Measurements from ENCODE around the gene PPP1R16B.

Gene PPP1R16B

DNA sequence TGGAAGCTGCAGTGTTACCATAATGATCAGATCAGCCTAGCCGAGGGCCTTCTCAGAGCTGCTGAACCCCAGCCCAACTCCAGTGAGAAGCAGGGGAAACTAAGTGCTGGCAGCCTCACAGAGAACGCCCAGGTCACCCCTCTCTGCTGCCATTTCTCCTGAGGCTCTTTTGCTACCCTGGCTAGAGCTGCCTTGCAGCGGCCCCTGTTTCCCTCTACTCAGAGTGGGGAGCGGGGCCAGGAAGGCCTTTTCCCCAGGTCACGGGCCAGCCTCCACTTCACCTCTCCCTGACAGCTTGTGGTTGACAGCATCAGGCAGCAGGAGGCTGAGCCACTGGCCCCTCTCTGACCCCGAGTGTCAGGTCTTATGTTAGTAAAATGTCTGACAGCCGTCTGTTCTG lies 34.5 kb upstream of the PPP1R16B start:
- Histone ChIP-seq H3K27ac (ENCODE audit: low read length) (no peak overlapping the region), H3K9ac (ENCODE audit: low read length in 2 of 2) (no peak overlapping the region), H3K4me1 (ENCODE audit: control insufficient read depth, insufficient read depth, low read length) (peaks cover 2% of the 10 kb centered on the region), H3K27me3 (ENCODE audit: control insufficient read depth in 1 of 2, insufficient read depth in 2 of 2, low read length in 2 of 2) (no peaks in the 10 kb centered on the region), H3K9me3 (ENCODE audit: control insufficient read depth in 2 of 2, low read length in 2 of 2) (no peaks in the 10 kb centered on the region), H3K36me3 (ENCODE audit: control insufficient read depth in 2 of 2, insufficient read depth in 2 of 2, low read length in 2 of 2) (peaks cover 38 to 68% of the 10 kb centered on the region in 2 donors), H3K4me3 (ENCODE audit: low read length in 2 of 2) (no peak overlapping the region)

DNA sequence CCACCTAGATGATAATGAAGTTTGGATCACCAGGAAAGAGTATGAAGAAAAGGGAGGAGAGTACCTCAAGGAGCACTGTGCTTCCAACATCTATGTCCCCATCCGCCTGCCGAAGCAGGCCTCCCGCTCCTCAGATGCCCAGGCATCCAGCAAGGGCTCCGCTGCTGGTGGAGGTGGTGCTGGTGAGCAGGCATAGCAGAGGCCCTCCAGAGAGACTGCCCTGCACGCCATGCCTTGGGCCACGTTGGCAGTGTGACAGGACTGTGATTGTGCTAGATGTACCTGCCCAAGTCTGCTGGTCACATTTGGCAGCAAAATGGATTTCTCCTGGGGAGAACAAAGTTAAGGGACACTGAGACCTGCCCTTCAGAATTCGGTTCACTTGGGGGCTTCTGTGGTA lies 33.9 kb upstream of the PPP1R16B start:
- no peaks in the 10 kb centered on the region for H3K4me1 ChIP-seq (ENCODE audit: control insufficient read depth, insufficient read depth, low read length)
- H3K4me3 ChIP-seq (ENCODE audit: low read length in 2 of 2), result no peak overlapping the region
- peaks cover 35 to 64% of the 10 kb centered on the region in 2 donors for H3K36me3 ChIP-seq (ENCODE audit: control insufficient read depth in 2 of 2, insufficient read depth in 2 of 2, low read length in 2 of 2)
- no peak overlapping the region for H3K9ac ChIP-seq (ENCODE audit: low read length in 2 of 2)
- peaks cover 0 to 4% of the 10 kb centered on the region in 2 donors for H3K9me3 ChIP-seq (ENCODE audit: control insufficient read depth in 2 of 2, low read length in 2 of 2)
- H3K27me3 ChIP-seq (ENCODE audit: control insufficient read depth in 1 of 2, insufficient read depth in 2 of 2, low read length in 2 of 2), result no peaks in the 10 kb centered on the region
- no peak overlapping the region for H3K27ac ChIP-seq (ENCODE audit: low read length)

- Histone ChIP-seq H3K4me1 (ENCODE audit: control insufficient read depth, insufficient read depth, low read length) (no peaks in the 10 kb centered on the region), H3K27me3 (ENCODE audit: control insufficient read depth in 1 of 2, insufficient read depth in 2 of 2, low read length in 2 of 2) (no peaks in the 10 kb centered on the region)
These were observed 31.3 kb upstream of the PPP1R16B start for GRCh38 chr20:38774167-38774566.

GRCh38 chr20:38776363-38776762 lies 29.1 kb upstream of the PPP1R16B start:
- Histone ChIP-seq H3K36me3 (ENCODE audit: control insufficient read depth in 2 of 2, insufficient read depth in 2 of 2, low read length in 2 of 2) (peaks cover 21 to 30% of the 10 kb centered on the region in 2 donors), H3K4me3 (ENCODE audit: low read length in 2 of 2) (no peak overlapping the region), H3K9me3 (ENCODE audit: control insufficient read depth in 2 of 2, low read length in 2 of 2) (peaks cover 0 to 4% of the 10 kb centered on the region in 2 donors), H3K9ac (ENCODE audit: low read length in 2 of 2) (no peak overlapping the region), H3K4me1 (ENCODE audit: control insufficient read depth, insufficient read depth, low read length) (no peaks in the 10 kb centered on the region), H3K27ac (ENCODE audit: low read length) (no peak overlapping the region), H3K27me3 (ENCODE audit: control insufficient read depth in 1 of 2, insufficient read depth in 2 of 2, low read length in 2 of 2) (no peaks in the 10 kb centered on the region)

More at GRCh38 chr20:38774167-38774566, 31.3 kb upstream of the PPP1R16B start:
- Histone ChIP-seq H3K9me3 (ENCODE audit: control insufficient read depth in 2 of 2, low read length in 2 of 2) (peaks cover 0 to 4% of the 10 kb centered on the region in 2 donors), H3K9ac (ENCODE audit: low read length in 2 of 2) (no peak overlapping the region), H3K27ac (ENCODE audit: low read length) (no peak overlapping the region), H3K36me3 (ENCODE audit: control insufficient read depth in 2 of 2, insufficient read depth in 2 of 2, low read length in 2 of 2) (peaks cover 27 to 44% of the 10 kb centered on the region in 2 donors), H3K4me3 (ENCODE audit: low read length in 2 of 2) (no peak overlapping the region)

DNA sequence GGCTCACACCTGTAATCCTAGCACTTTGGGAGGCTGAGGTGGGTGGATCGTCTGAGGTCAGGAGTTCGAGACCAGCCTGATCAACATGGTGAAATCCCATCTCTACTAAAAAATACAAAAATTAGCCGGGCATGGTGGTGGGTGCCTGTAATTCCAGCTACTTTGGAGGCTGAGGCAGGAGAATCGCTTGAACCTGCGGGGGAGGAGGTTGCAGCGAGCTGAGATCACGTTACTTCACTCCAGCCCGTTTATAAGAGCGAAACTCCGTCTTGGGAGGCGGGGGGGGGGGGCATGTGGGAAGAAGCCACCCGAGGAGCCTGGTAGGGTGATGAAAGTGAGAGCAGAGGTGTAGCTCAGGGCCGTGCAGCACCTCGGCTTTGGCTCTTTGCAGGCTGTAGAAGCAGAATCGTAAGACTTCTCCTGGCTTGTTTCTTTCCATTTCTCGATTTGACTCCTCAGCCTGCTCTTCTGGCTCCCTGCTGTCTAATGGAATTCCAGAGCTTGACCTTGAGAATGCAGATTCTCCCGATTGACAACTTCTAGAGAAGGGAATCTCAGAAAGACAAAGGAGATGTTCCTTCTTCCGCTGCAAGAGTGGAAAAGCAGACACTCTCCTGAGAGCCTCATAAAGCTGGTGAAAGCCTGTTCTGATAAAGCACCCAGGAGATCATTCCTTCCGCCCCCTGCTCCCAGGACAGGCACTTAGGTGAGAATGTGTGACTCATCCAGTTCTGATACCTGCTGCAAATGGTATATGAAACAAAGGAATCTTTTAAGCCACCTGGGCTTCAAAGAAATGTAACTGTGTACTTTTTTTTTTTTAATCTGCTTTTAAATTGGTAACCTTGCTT lies 26.0 kb upstream of the PPP1R16B start:
- Histone ChIP-seq H3K27ac (ENCODE audit: low read length) (no peak overlapping the region), H3K9me3 (ENCODE audit: control insufficient read depth in 2 of 2, low read length in 2 of 2) (peaks cover 0 to 4% of the 10 kb centered on the region in 2 donors), H3K4me1 (ENCODE audit: control insufficient read depth, insufficient read depth, low read length) (no peaks in the 10 kb centered on the region), H3K9ac (ENCODE audit: low read length in 2 of 2) (no peak overlapping the region), H3K27me3 (ENCODE audit: control insufficient read depth in 1 of 2, insufficient read depth in 2 of 2, low read length in 2 of 2) (no peaks in the 10 kb centered on the region), H3K4me3 (ENCODE audit: low read length in 2 of 2) (no peak overlapping the region), H3K36me3 (ENCODE audit: control insufficient read depth in 2 of 2, insufficient read depth in 2 of 2, low read length in 2 of 2) (peaks cover 0 to 3% of the 10 kb centered on the region in 2 donors)

GRCh38 chr20:38782275-38782674 lies 23.2 kb upstream of the PPP1R16B start:
- Histone ChIP-seq H3K4me1 (ENCODE audit: control insufficient read depth, insufficient read depth, low read length) (no peaks in the 10 kb centered on the region), H3K36me3 (ENCODE audit: control insufficient read depth in 2 of 2, insufficient read depth in 2 of 2, low read length in 2 of 2) (no peaks in the 10 kb centered on the region), H3K9me3 (ENCODE audit: control insufficient read depth in 2 of 2, low read length in 2 of 2) (no peaks in the 10 kb centered on the region), H3K4me3 (ENCODE audit: low read length in 2 of 2) (no peak overlapping the region), H3K27me3 (ENCODE audit: control insufficient read depth in 1 of 2, insufficient read depth in 2 of 2, low read length in 2 of 2) (no peaks in the 10 kb centered on the region), H3K9ac (ENCODE audit: low read length in 2 of 2) (no peak overlapping the region), H3K27ac (ENCODE audit: low read length) (no peak overlapping the region)

- Histone ChIP-seq H3K9me3 (ENCODE audit: control insufficient read depth in 2 of 2, low read length in 2 of 2) (peaks cover 0 to 5% of the 10 kb centered on the region in 2 donors), H3K27me3 (ENCODE audit: control insufficient read depth in 1 of 2, insufficient read depth in 2 of 2, low read length in 2 of 2) (peaks cover 0 to 3% of the 10 kb centered on the region in 2 donors), H3K27ac (ENCODE audit: low read length) (no peak overlapping the region), H3K4me1 (ENCODE audit: control insufficient read depth, insufficient read depth, low read length) (no peaks in the 10 kb centered on the region), H3K36me3 (ENCODE audit: control insufficient read depth in 2 of 2, insufficient read depth in 2 of 2, low read length in 2 of 2) (no peaks in the 10 kb centered on the region), H3K4me3 (ENCODE audit: low read length in 2 of 2) (no peak overlapping the region), H3K9ac (ENCODE audit: low read length in 2 of 2) (no peak overlapping the region)
These were observed 17.6 kb upstream of the PPP1R16B start for GRCh38 chr20:38787870-38788269.

GRCh38 chr20:38789503-38790199 lies 15.8 kb upstream of the PPP1R16B start:
- Histone ChIP-seq H3K27me3 (ENCODE audit: control insufficient read depth in 1 of 2, insufficient read depth in 2 of 2, low read length in 2 of 2) (peaks cover 0 to 3% of the 10 kb centered on the region in 2 donors), H3K27ac (ENCODE audit: low read length) (no peak overlapping the region), H3K36me3 (ENCODE audit: control insufficient read depth in 2 of 2, insufficient read depth in 2 of 2, low read length in 2 of 2) (no peaks in the 10 kb centered on the region), H3K4me1 (ENCODE audit: control insufficient read depth, insufficient read depth, low read length) (no peaks in the 10 kb centered on the region), H3K9ac (ENCODE audit: low read length in 2 of 2) (no peak overlapping the region), H3K4me3 (ENCODE audit: low read length in 2 of 2) (no peak overlapping the region), H3K9me3 (ENCODE audit: control insufficient read depth in 2 of 2, low read length in 2 of 2) (peaks cover 0 to 5% of the 10 kb centered on the region in 2 donors)

GRCh38 chr20:38790200-38791053 lies 15.1 kb upstream of the PPP1R16B start:
- Histone ChIP-seq H3K36me3 (ENCODE audit: control insufficient read depth in 2 of 2, insufficient read depth in 2 of 2, low read length in 2 of 2) (no peaks in the 10 kb centered on the region), H3K27me3 (ENCODE audit: control insufficient read depth in 1 of 2, insufficient read depth in 2 of 2, low read length in 2 of 2) (peaks cover 0 to 3% of the 10 kb centered on the region in 2 donors), H3K27ac (ENCODE audit: low read length) (no peak overlapping the region), H3K4me1 (ENCODE audit: control insufficient read depth, insufficient read depth, low read length) (no peaks in the 10 kb centered on the region), H3K9me3 (ENCODE audit: control insufficient read depth in 2 of 2, low read length in 2 of 2) (peaks cover 0 to 5% of the 10 kb centered on the region in 2 donors), H3K4me3 (ENCODE audit: low read length in 2 of 2) (no peak overlapping the region), H3K9ac (ENCODE audit: low read length in 2 of 2) (no peak overlapping the region)

DNA sequence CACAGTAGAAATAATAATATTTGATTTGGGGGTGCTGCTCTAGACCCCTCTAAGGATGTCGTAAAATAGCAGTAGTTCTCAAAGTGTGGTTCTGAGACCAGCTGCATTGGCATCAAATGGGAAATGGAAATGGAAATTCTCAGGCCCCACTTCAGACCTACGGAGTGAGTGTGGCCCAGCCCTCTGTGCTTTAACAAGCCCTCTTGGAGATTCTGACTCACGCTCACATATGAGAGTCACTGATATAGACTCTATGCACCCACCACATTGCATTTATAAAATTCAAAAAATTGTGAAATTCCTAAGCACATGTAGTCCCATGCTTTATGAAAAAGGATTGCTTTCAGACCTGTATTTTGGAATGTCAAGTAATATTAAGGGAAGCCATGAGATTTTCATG lies 14.2 kb upstream of the PPP1R16B start:
- no peak overlapping the region for H3K27ac ChIP-seq (ENCODE audit: low read length)
- H3K4me3 ChIP-seq (ENCODE audit: low read length in 2 of 2), result no peak overlapping the region
- peaks cover 0 to 3% of the 10 kb centered on the region in 2 donors for H3K27me3 ChIP-seq (ENCODE audit: control insufficient read depth in 1 of 2, insufficient read depth in 2 of 2, low read length in 2 of 2)
- H3K4me1 ChIP-seq (ENCODE audit: control insufficient read depth, insufficient read depth, low read length), result no peaks in the 10 kb centered on the region
- no peak overlapping the region for H3K9ac ChIP-seq (ENCODE audit: low read length in 2 of 2)
- H3K9me3 ChIP-seq (ENCODE audit: control insufficient read depth in 2 of 2, low read length in 2 of 2), result peaks cover 0 to 5% of the 10 kb centered on the region in 2 donors
- H3K36me3 ChIP-seq (ENCODE audit: control insufficient read depth in 2 of 2, insufficient read depth in 2 of 2, low read length in 2 of 2), result no peaks in the 10 kb centered on the region

Measured in stomach smooth muscle (tissue), 2 donors.